ENCODE results near the gene ZNF213.
A peak's percentile ranks its signal among the peaks of the same experiment; 100 is the strongest.

The ZNF213 gene

DNA sequence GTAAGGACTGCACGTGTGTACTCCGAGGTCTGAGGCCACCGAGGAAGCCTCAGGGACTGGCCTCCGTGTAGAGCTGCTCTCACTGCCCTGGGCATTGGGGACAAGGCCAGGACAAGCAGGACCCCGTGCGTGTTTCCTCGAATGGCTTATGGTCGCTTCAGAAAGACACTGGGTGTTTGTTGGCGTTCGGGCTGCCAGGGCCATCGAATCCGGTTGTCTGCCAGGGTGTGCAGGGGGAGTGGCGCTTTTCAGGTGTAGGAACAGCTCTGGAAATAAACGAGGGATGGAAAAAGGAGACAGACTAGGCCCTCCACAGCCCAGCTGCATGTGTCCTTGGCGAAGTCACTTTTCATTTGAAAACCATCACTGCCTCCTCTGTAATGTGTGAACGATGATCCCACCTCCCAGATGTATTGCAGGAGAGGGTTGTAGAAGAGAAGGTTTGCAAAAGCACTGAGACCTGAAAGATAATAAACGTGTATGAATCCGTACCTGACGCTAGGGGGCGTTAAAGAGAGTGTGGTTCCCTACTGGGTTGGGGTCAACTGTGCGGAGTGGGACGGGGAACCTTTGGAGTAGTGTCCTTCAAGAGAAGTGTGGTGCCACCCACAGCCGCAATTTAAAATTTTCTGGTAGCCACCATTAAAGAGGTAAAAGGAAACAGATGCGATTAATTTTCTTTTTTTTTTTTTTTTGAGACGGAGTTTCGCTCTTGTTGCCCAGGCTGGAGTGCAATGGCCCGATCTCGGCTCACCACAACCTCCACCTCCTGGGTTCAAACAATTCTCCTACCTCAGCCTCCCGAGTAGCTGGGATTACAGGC lies 33.6 kb upstream of the ZNF213 start:
- peak; percentile 34 to 49 for DNase-seq

GRCh38 chr16:3101841-3102470 lies 32.9 kb upstream of the ZNF213 start:
- peak in 1 of 2 donors; percentile 28 for DNase-seq

DNA sequence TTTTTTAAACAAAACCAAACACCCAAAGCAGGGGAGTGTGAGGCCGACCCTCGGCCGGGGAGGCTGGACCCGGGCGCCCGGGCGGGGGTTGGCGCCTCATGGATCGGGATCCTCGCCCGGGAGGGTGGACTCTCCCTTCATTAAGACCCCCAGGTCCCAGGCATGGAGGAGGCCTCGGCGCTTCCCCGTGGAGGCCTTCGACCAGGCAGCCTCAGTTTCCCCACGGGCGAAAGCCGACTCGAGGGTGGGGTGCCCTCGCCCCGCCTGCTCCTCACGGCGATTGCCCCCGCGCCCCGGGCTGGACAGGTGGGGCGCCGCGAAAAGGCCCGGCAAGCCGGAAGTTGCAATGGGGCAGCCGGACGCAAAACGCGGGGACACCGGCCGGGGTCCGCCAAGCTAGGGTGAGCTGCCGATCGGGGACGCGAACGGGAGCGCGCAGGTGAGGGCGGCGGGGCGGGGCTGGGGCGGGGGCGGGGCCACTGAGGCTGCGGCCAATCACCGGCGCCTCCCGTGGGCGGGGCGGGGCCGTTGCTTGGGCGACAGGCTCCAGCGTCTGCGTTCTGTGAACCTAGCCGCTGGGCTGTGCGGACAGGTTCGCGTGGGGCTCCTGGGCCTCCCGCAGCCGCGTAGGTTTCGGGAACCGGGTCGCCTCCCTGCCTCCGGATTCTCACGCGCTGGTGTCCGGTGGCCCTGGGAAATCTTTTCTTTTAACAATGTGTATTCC lies 28.5 kb upstream of the ZNF213 start:
- peak; percentile 86 to 91 for DNase-seq

GRCh38 chr16:3112058-3112880 lies 22.6 kb upstream of the ZNF213 start, which contains the start of gene ZNF205:
ZNF205 (plus strand) TSS chr16:3112586; CDS start chr16:3113431, 845 bp downstream.
- no peak for DNase-seq

- DNase-seq = no peak
These were observed 21.8 kb upstream of the ZNF213 start for GRCh38 chr16:3112881-3113574.

- DNase-seq = no peak
These were observed 20.9 kb upstream of the ZNF213 start for GRCh38 chr16:3113765-3114479.

GRCh38 chr16:3115003-3115402 lies 19.8 kb upstream of the ZNF213 start:
- no peak for DNase-seq

DNA sequence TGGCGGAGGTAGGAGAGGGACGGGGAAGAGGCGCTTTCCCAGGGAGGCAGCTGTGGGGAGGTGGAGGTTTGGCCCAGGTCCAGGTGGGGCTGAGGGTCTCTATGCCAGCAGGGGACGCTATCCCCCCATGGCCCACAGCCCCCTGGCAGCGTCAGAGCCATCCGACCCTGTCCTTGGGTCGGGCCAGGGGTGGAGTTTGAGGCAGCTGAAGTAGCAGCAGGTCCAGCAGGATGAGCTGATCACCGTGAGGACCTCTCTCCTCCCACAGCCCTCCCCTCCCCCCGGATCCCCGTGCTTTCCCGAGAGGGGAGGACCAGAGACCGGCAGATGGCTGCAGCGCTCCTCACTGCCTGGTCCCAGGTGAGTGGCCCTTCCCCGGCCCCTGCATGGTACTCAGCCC lies 19.3 kb upstream of the ZNF213 start:
- no peak for DNase-seq

DNA sequence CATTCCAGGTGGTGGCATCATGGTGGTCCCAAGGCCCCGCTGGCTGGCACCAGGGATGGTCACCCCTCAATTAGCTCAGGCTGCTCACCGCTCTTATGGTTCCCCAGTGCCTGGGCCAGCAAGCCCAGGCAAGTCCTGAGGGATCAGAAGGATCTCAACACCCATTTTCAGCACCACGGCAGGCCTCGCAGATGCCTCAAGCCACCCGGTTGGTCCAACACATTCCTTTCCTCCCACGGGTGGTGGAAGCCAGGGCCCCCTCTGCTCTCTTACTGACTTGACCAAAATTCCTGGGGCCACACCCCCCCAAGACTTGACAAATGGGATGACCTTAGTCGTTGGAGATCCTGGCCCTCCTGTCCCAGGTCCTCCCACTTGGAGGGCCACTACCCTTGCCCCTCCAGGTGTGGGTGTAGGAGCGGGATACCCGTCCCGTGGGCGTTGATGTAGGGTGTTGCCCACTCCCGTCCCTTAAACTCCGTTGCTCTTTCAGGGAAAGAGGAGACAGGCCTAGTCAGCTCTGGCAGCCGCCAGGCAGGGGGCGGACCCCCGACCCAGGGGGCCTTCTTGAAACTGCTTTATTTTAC lies 16.5 kb upstream of the ZNF213 start:
- no peak for DNase-seq

GRCh38 chr16:3118846-3119245 lies 16.0 kb upstream of the ZNF213 start:
- no peak for DNase-seq

DNA sequence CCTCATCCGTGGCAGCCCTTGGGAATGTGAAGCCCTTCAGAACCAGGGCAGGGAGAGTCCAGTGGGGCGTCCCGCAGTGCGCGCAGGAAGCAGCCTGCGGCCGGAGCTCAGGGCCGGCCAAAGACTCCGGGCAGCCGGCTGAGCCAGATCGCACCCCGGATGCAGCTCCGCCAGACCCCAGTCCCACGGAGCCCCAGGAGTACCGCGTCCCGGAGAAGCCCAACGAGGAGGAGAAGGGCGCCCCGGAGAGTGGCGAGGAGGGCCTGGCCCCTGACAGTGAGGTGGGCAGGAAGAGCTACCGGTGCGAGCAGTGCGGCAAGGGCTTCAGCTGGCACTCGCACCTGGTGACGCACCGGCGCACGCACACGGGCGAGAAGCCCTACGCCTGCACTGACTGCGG lies 15.5 kb upstream of the ZNF213 start:
- no peak for DNase-seq

GRCh38 chr16:3119701-3120408 lies 15.0 kb upstream of the ZNF213 start:
- no peak for DNase-seq

GRCh38 chr16:3120435-3120834 lies 14.4 kb upstream of the ZNF213 start:
- DNase-seq = no peak

GRCh38 chr16:3121851-3122467 lies 12.9 kb upstream of the ZNF213 start:
- no peak for DNase-seq

GRCh38 chr16:3122926-3123570 lies 11.8 kb upstream of the ZNF213 start:
- no peak for DNase-seq

GRCh38 chr16:3123986-3124886 lies 10.6 kb upstream of the ZNF213 start:
- peak; percentile 97 for DNase-seq

DNA sequence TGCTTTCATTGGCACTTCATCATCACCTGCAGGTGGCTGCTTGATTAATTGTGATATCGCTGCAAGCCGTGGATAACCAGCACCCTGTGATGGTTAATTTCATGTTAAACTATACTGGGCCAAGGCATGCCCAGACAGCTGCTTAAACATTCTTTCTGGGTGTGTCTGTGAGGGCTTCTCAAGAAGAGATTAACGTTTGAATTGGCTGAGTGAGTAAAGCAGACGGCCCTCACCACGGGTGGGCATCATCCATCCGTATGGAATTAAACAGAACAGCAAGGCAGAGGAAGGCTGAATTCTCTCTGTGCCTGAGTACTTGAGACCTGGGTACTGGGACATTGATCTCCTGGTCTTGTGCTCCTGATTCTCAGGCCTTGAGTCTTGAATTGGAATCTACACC lies 7.1 kb upstream of the ZNF213 start:
- DNase-seq = no peak
